ENCODE results near the gene ENTPD6.

- no peak for TF ChIP-seq CTCF (IDR thresholded peaks at IDR 0.05)
- no peak for TF ChIP-seq EP300 (IDR thresholded peaks at IDR 0.05)
Measured at GRCh38 chr20:25173886-25174308, 21.6 kb upstream of the ENTPD6 start.

All from ovary (tissue), 3 donors.